ENCODE measurements around the gene HSPA4L.

Gene HSPA4L

GRCh38 chr4:127775843-127776242 is 6.3 kb upstream of the HSPA4L start:
- TF ChIP-seq CTCF (IDR thresholded peaks at IDR 0.05; ENCODE audit: low read depth, low read length) (no peak), EZH2phosphoT487 (IDR thresholded peaks at IDR 0.05; ENCODE audit: low read depth) (no peak)
- H3K27ac ChIP-seq (ENCODE audit: low read length): no peak overlapping the region
- H2AFZ ChIP-seq (ENCODE audit: low read depth, low read length): no peak overlapping the region
- no peak overlapping the region for H3K4me3 ChIP-seq (ENCODE audit: low read length)
- no peaks in the 10 kb centered on the region for H3K79me2 ChIP-seq (ENCODE audit: low read length)
- H3K27me3 ChIP-seq (ENCODE audit: low read depth, low read length): peaks cover 26% of the 10 kb centered on the region
- no peaks in the 10 kb centered on the region for H3K36me3 ChIP-seq (replicated peaks; ENCODE audit: low read depth, low read length)
- H3K9me3 ChIP-seq (ENCODE audit: insufficient read depth, low read length): no peaks in the 10 kb centered on the region
- H3K9ac ChIP-seq (ENCODE audit: low read length): no peak overlapping the region
- H4K20me1 ChIP-seq (ENCODE audit: insufficient read depth, low read length): no peaks in the 10 kb centered on the region
- H3K4me1 ChIP-seq (ENCODE audit: low read length): peaks cover 20% of the 10 kb centered on the region
- no peak overlapping the region for H3K4me2 ChIP-seq (ENCODE audit: low read length)

- H3K4me2 ChIP-seq (ENCODE audit: low read length): no peak overlapping the region
- no peak overlapping the region for H2AFZ ChIP-seq (ENCODE audit: low read depth, low read length)
- no peak overlapping the region for H3K9ac ChIP-seq (ENCODE audit: low read length)
- no peaks in the 10 kb centered on the region for H3K36me3 ChIP-seq (replicated peaks; ENCODE audit: low read depth, low read length)
- no peaks in the 10 kb centered on the region for H3K79me2 ChIP-seq (ENCODE audit: low read length)
- no peaks in the 10 kb centered on the region for H4K20me1 ChIP-seq (ENCODE audit: insufficient read depth, low read length)
- H3K9me3 ChIP-seq (ENCODE audit: insufficient read depth, low read length): no peaks in the 10 kb centered on the region
- H3K4me3 ChIP-seq (ENCODE audit: low read length): no peak overlapping the region
- H3K27me3 ChIP-seq (ENCODE audit: low read depth, low read length): peaks cover 31% of the 10 kb centered on the region
- TF ChIP-seq EZH2phosphoT487 (IDR thresholded peaks at IDR 0.05; ENCODE audit: low read depth) (no peak), CTCF (IDR thresholded peaks at IDR 0.05; ENCODE audit: low read depth, low read length) (no peak)
- H3K27ac ChIP-seq (ENCODE audit: low read length): no peak overlapping the region
- peaks cover 22% of the 10 kb centered on the region for H3K4me1 ChIP-seq (ENCODE audit: low read length)
These were observed 5.5 kb upstream of the HSPA4L start for GRCh38 chr4:127776620-127777019.

- Histone ChIP-seq H3K27ac (ENCODE audit: low read length) (no peak overlapping the region), H3K4me1 (ENCODE audit: low read length) (peaks cover 24% of the 10 kb centered on the region), H3K27me3 (ENCODE audit: low read depth, low read length) (peaks cover 31% of the 10 kb centered on the region), H3K9me3 (ENCODE audit: insufficient read depth, low read length) (no peaks in the 10 kb centered on the region), H3K9ac (ENCODE audit: low read length) (no peak overlapping the region), H3K4me3 (ENCODE audit: low read length) (no peak overlapping the region), H4K20me1 (ENCODE audit: insufficient read depth, low read length) (no peaks in the 10 kb centered on the region), H3K79me2 (ENCODE audit: low read length) (no peaks in the 10 kb centered on the region), H3K4me2 (ENCODE audit: low read length) (no peak overlapping the region), H2AFZ (ENCODE audit: low read depth, low read length) (no peak overlapping the region), H3K36me3 (replicated peaks; ENCODE audit: low read depth, low read length) (no peaks in the 10 kb centered on the region)
- no peak for TF ChIP-seq CTCF (IDR thresholded peaks at IDR 0.05; ENCODE audit: low read depth, low read length)
- no peak for TF ChIP-seq EZH2phosphoT487 (IDR thresholded peaks at IDR 0.05; ENCODE audit: low read depth)
These were observed 4.6 kb upstream of the HSPA4L start for GRCh38 chr4:127777487-127777886.

- no peak overlapping the region for H2AFZ ChIP-seq (ENCODE audit: low read depth, low read length)
These were observed 4.0 kb upstream of the HSPA4L start for GRCh38 chr4:127778102-127778501.

More at GRCh38 chr4:127778102-127778501, 4.0 kb upstream of the HSPA4L start:
- no peak overlapping the region for H3K9ac ChIP-seq (ENCODE audit: low read length)
- no peak overlapping the region for H3K4me3 ChIP-seq (ENCODE audit: low read length)
- no peaks in the 10 kb centered on the region for H3K79me2 ChIP-seq (ENCODE audit: low read length)
- H3K4me2 ChIP-seq (ENCODE audit: low read length): no peak overlapping the region
- peaks cover 23% of the 10 kb centered on the region for H3K4me1 ChIP-seq (ENCODE audit: low read length)
- H3K36me3 ChIP-seq (replicated peaks; ENCODE audit: low read depth, low read length): no peaks in the 10 kb centered on the region
- no peaks in the 10 kb centered on the region for H4K20me1 ChIP-seq (ENCODE audit: insufficient read depth, low read length)
- H3K27me3 ChIP-seq (ENCODE audit: low read depth, low read length): peaks cover 36% of the 10 kb centered on the region
- H3K27ac ChIP-seq (ENCODE audit: low read length): no peak overlapping the region
- H3K9me3 ChIP-seq (ENCODE audit: insufficient read depth, low read length): no peaks in the 10 kb centered on the region
- TF ChIP-seq CTCF (IDR thresholded peaks at IDR 0.05; ENCODE audit: low read depth, low read length) (no peak), EZH2phosphoT487 (IDR thresholded peaks at IDR 0.05; ENCODE audit: low read depth) (no peak)

All from OCI-LY3 (cell line).